Middle frontal gyrus (tissue), 1 donor: ENCODE measurements around the gene LDAF1.
A peak's percentile ranks its signal among the peaks of the same experiment; 100 is the strongest.
"Not testable (repeated sequence)": the region's sequence is repeated elsewhere in the genome, so short reads cannot be mapped to it uniquely, and the experiment has no call there.

Experiments used
- DNase-seq: peaks from one replicate; pipeline ENCODE4 v3.0.0-alpha.2; 2015; ENCODE audit warnings: low spot score; ENCODE audit errors: extremely low spot score

LDAF1 gene

DNA sequence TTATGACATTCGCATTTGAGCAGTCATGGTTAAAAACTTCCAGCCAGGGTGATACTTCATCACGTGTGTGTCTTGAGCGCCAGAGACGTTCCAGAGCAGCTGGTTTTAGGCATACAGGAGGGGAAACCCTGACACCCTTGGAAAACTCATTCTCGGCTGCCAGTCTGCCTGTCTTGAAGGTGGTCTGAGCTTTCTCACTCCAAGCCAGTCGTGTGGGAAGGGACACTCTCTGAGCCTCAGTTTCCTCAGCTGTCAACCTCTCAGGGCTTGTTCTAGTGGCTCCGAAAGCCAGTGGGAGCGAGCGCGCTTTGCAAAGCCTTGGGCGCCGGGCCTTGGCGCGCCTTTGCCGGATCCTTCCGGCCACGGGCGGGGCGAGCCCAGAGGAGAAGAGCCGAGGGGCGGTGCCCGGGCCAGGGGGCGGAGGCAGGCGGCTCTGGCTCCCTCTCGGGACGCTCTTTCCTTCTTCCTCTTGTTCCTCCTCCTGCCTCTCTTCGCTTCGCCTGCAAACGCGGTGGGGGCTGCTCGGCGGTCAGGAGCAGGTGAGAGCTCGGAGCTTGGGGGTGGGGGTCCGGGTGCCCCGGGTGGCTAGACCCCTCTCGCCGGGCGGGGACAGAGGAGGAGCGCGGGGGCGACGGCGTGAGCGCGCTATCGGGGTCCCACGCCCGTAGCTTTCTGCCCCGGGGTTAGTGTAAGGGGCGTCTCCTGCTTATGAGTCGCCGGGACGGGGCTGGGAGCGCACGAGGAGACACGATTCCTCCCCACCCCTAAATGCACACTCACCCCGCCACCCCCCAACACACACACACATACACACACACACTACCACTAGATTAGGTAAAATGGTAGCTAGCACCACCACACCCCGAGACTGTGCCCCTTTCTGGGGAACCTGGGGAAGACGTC, at the start of gene LDAF1:
TSS of gene LDAF1 (plus strand) at position 467 of the 903 bp plus-strand sequence. CDS start 2,509 bp downstream, outside the sequence.
- DNase-seq, result peak; percentile 6

- DNase-seq, result not testable (repeated sequence)
These were observed 42.9 kb upstream of the LDAF1 start for GRCh38 chr16:21115551-21115950.

DNA sequence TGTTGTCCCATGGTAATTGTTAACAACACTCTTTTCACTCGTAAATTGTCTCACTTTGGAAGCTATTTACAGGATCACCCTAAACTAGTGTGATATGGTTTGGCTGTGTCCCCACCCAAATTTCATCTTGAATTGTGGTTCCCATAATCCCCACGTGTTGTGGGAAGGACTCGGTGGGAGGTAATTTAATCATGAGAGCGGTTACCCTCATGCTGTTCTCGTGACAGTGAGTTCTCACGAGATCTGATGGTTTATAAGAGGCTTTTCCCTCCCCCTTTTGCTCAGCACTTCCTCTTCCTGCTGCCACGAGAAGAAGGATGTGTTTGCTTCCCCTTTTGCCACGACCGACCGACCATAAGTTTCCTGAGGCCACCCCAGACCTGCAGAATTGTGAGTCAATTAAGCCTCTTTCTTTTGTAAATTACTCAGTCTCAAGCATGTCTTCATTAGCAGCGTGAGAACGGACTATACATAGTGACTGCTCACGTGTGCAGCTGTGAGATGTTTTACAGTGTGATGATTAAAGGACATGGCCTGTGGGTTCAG, 42.3 kb upstream of the LDAF1 start:
- no peak for DNase-seq

GRCh38 chr16:21117567-21117966, 40.9 kb upstream of the LDAF1 start:
- DNase-seq, result no peak

GRCh38 chr16:21120976-21121520, 37.4 kb upstream of the LDAF1 start:
- DNase-seq, result no peak

- no peak for DNase-seq
These were observed 33.3 kb upstream of the LDAF1 start for GRCh38 chr16:21125191-21125590.

GRCh38 chr16:21126518-21126917, 32.0 kb upstream of the LDAF1 start:
- DNase-seq, result no peak

- no peak for DNase-seq
These were observed 29.5 kb upstream of the LDAF1 start for GRCh38 chr16:21128991-21129390.

GRCh38 chr16:21130811-21131210, 27.7 kb upstream of the LDAF1 start:
- DNase-seq, result no peak

DNA sequence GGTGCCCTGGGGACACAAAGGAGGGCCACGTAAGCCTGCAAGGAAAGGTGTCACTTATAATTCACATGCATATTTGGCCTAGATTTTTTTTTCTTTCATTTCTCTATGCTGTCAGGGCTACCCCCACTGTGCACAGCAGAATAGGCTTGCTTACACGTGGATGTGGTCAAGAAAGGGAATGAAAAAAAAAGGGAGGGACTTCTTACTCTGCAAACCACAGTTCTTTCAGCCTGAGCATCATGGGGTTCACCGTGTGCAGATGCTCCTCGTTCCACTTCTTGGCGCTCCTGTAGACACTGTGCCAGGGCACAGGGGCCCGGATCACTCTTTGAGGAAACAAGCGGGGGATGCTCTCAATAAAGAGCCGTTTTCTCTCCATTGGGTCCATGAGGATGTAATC, 24.4 kb upstream of the LDAF1 start:
- DNase-seq, result no peak

GRCh38 chr16:21145738-21146137, 12.7 kb upstream of the LDAF1 start:
- no peak for DNase-seq

GRCh38 chr16:21150375-21151001, 8.0 kb upstream of the LDAF1 start, which contains the start of gene DNAH3:
Gene DNAH3, minus strand, starts transcription at chr16:21150846. Its CDS starts 527 bp downstream, at chr16:21150319.
- no peak for DNase-seq

DNA sequence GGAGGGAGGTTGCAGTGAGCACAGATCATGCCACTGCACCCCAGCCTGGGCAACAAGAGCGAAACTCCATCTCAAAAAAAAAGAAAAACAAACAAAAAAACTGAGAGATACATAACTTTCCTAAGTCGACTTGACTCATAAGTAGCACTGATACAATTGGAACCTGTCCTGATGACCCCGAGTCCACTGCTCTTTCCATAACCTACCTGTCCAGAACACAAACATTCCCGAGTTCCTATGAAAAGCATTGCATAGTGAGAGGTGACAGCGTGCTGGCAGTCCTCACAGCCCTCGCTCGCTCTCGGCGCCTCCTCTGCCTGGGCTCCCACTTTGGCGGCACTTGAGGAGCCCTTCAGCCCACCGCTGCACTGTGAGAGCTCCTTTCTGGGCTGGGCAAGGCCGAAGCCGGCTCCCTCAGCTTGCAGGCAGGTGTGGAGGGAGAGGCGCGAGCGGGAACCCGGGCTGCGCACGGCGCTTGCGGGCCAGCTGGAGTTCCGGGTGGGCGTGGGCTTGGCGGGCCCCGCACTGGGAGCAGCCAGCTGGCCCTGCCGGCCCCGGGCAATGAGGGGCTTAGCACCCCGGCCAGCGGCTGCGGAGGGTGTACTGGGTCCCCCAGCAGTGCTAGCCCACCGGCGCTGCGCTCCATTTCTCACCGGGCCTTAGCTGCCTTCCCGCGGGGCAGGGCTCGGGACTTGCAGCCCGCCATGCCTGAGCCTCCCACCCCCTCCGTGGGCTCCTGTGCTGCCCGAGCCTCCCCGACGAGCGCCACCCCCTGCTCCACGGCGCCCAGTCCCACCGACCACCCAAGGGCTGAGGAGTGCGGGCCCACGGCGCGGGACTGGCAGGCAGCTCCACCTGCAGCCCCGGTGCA, 6.1 kb upstream of the LDAF1 start:
- not testable (repeated sequence) for DNase-seq

- not testable (repeated sequence) for DNase-seq
These were observed 5.2 kb upstream of the LDAF1 start for GRCh38 chr16:21153124-21153729.

DNA sequence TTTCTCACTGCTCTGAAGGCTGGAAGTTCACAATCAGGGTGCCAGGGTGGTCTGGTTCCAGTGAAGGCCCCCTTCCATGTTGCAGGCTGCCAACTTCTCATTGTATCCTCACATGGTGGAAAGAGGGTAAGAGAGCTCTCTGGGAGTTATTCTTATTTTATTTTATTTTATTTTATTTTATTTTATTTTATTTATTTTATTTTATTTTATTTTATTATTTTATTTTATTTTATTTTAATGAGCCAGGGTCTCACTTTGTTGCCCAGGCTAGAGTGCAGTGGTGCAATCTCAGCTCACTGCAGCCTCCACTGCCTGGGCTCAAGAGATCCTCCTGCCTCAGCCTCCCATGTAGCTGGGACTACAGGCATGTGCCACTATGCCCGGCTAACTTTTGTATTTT, 2.5 kb upstream of the LDAF1 start:
- DNase-seq, result not testable (repeated sequence)

GRCh38 chr16:21156767-21157467, 1.6 kb upstream of the LDAF1 start:
- DNase-seq, result peak; percentile 33

DNA sequence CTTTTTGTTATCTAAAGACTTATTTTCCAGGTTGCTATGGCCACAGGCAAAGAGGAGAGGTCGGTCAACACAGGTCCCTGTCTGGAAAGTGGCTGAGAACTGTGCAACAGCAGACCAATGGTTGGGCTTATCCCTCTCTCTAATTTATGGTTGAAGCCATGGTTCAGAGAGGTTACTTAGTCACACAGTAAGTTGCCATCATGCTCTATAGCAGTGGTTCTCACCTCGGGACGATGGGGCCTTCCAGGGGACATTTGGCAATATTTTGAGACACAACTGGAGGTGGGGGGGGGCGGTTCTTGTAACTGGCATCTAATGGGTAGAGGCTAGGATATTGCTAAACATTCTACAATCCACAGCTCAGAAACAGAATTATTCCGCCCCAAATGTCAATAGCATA, 842 bp upstream of the LDAF1 start:
- DNase-seq, result no peak

DNA sequence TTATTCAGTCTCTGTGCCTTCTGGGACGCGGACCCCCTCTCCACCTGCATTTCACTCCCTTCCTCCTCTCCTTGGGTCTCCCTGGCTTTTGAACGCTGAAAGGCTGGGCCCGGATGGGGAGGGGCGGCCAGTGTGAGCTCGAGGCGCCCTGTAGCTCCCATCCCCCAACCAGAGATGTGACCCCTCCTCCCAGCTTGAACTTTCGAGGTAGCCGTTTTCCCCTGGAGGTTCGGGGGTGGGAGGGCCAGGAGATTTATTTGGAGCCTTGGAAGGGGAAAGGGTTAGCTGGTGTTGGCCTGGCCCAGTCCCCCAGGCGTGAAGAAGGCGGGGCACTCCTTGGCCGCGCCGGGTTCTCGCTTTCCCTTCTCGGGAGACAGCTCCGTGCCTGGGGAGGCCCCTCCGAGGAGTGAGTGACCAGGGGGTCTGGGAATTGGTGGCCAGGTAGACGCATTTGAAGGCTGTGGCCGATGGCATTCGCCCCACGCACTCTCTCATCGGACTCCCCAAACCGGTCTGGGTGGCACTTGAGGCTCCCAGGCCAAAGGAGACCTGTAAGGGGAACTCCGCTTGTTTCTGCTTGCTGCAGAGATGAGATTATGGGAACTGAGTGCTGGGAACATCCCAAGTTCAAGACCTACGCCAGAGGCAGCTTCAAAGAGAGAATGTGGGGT, 942 bp downstream of the LDAF1 start:
- no peak for DNase-seq

DNA sequence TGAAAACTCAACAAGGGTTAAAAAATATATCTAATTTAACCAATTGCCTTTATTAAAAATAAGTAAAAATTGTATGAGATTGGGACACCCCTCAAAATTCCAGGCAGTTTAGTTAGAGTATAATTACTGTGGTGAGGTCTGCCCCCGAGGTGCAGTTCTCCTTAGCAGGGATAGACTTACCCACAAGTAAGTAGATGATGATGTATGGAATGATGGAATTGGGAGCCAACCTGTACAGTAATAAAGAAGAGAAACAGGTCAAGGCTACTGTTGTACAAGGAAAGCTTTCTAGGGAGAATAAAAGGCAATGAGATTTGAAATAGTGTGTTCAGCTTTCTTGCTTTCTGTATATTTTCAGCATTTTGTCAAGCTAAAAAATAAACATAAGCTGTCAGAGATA, 1.8 kb downstream of the LDAF1 start:
- DNase-seq, result no peak
